IPS-20b (cell line): ENCODE measurements around the gene FOXP1.

Source experiments
- H3K27ac ChIP-seq: one replicate; pipeline ENCODE4 v1.5.1; 2013; ENCODE audit warnings: low read length
- H3K27me3 ChIP-seq: 2 replicates; pipeline ENCODE4 v1.6.1; 2013; ENCODE audit warnings: mild to moderate bottlenecking, low read length, inconsistent platforms; ENCODE audit not compliant: insufficient read depth
- H3K36me3 ChIP-seq: 2 replicates; pipeline ENCODE4 v1.6.1; 2013; ENCODE audit warnings: low read depth, mild to moderate bottlenecking, inconsistent platforms, low read length, moderate library complexity; ENCODE audit not compliant: insufficient read depth
- H3K4me1 ChIP-seq: 2 replicates; pipeline ENCODE4 v1.6.1; 2013; ENCODE audit warnings: mild to moderate bottlenecking, control low read depth, inconsistent platforms, low read length, moderate library complexity; ENCODE audit not compliant: insufficient read depth
- H3K4me3 ChIP-seq: 2 replicates; pipeline ENCODE4 v1.5.1; 2013; ENCODE audit warnings: mild to moderate bottlenecking, low read length, inconsistent platforms
- H3K9ac ChIP-seq: 2 replicates; pipeline ENCODE4 v1.6.1; 2013; ENCODE audit warnings: low read depth, mild to moderate bottlenecking, inconsistent platforms, low read length, moderate library complexity
- H3K9me3 ChIP-seq: 2 replicates; pipeline ENCODE4 v1.6.1; 2013; ENCODE audit warnings: mild to moderate bottlenecking, low read depth, low read length, inconsistent platforms; ENCODE audit not compliant: insufficient read depth

The FOXP1 gene

DNA sequence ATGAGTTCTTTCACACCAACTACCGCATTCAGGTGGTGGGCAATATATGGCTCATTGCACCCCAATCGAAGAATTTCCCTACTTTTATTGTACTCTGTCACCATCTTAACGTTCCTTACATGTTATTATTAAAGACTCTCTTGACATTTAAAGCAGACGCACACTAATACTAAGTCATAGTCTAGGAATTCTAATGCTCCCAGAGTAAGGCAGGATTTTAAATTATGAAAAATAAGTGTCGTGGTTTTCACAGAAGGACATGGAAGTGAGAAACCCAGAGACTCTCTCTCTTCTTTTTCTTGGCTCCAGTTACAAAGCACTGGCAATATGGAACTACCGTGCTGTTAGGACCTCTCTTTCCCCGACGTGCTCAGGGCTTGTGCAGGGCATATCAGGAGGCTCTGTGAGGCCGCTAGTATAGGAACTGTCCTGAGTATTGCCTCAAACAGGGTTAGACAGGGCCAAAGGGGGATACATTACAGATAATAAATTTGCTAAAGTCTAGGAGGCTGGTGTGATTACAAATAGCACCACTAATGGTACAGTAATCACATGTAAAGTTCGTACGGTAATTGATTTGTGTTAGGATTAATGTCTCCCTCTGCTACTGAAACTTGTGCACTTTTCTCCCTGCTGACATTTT is 590.8 kb downstream of the FOXP1 start:
- H3K27me3 ChIP-seq: no peaks in the 10 kb centered on the region
- no peak overlapping the region for H3K4me3 ChIP-seq
- H3K4me1 ChIP-seq: no peaks in the 10 kb centered on the region
- no peak overlapping the region for H3K9ac ChIP-seq
- no peaks in the 10 kb centered on the region for H3K9me3 ChIP-seq
- H3K36me3 ChIP-seq: peaks cover 3% of the 10 kb centered on the region
- H3K27ac ChIP-seq: no peak overlapping the region

DNA sequence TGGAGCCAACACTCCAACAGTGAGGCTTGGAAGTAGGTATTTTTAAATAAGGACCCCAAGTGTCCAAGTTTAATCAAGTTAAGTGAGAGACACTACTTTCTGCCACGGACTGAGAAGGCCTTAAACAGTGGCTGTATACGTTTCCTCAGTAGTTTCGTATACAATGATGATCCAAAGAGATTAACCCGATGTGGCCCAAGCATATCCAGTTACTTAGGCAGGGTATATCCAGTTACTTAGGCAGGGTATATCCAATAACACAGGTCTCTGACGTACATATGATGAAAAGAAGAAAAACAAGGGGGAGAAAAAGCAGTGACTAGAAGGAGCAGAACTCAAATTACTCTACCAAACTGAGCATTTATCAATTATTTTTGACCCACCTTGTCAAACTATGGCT is 591.4 kb downstream of the FOXP1 start:
- no peaks in the 10 kb centered on the region for H3K9me3 ChIP-seq
- no peaks in the 10 kb centered on the region for H3K4me1 ChIP-seq
- no peak overlapping the region for H3K9ac ChIP-seq
- H3K27ac ChIP-seq: no peak overlapping the region
- H3K36me3 ChIP-seq: peaks cover 9% of the 10 kb centered on the region
- no peak overlapping the region for H3K4me3 ChIP-seq
- H3K27me3 ChIP-seq: no peaks in the 10 kb centered on the region

DNA sequence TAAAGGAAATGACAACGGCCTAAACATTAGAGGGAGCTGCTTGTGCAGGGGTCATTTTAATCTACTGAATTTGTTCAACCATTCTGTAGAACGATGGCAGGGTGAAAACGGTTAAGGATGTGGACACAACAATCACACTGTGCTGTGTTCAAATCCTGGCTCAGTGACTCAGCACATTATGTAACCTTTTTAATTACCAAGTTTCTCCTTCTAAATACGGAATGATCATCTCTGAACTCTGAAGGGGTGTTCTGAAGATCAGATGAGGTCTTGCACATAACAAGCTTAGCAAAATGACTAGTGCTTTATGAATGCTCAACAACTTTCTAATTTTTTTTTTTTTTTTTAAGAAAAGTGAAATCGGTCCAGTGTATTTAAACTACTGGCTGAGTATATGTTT is 592.8 kb downstream of the FOXP1 start:
- H3K9ac ChIP-seq: no peak overlapping the region
- H3K4me3 ChIP-seq: no peak overlapping the region
- H3K9me3 ChIP-seq: no peaks in the 10 kb centered on the region
- H3K27ac ChIP-seq: no peak overlapping the region
- H3K4me1 ChIP-seq: no peaks in the 10 kb centered on the region
- no peaks in the 10 kb centered on the region for H3K27me3 ChIP-seq
- peaks cover 21% of the 10 kb centered on the region for H3K36me3 ChIP-seq

DNA sequence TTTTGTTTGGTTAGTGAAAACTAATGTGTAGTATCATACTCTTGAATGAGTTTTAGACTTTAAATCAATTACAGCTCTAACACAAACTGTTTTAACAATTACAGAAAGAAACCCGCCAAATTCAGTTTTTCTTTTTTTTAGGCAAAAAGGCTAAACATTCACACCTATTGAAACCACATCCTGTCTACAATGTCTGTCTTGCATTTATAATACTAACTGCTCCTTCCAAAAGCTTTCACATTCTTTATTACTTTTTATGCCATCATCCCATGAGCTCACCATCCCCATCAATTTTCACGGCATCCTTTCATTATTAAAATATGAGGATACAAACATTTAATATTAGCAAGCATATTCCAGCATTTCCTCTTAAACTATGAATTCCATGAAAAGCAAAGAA is 593.3 kb downstream of the FOXP1 start:
- H3K36me3 ChIP-seq: peaks cover 21% of the 10 kb centered on the region
- no peaks in the 10 kb centered on the region for H3K9me3 ChIP-seq
- no peak overlapping the region for H3K9ac ChIP-seq
- H3K27me3 ChIP-seq: no peaks in the 10 kb centered on the region
- no peaks in the 10 kb centered on the region for H3K4me1 ChIP-seq
- no peak overlapping the region for H3K27ac ChIP-seq
- H3K4me3 ChIP-seq: no peak overlapping the region

DNA sequence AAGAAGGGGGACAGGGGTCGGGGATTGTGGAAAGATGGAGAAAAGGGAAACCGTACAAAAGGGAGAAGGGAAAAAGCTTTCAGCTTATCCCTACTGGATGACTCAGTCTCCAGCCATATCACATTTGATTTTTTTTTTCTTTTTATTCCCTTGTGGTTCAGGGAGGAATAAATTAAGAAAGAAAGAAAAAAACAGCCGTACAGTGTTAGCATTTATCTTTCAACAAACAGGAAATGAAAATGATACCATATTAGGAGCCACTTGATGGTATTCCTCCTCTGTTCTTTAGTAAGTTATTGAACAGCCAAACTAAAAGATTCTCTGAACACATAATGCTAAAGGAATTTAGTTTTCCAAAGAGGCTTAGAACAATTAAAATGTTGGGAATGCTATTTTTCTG is 594.4 kb downstream of the FOXP1 start:
- no peak overlapping the region for H3K27ac ChIP-seq
- no peaks in the 10 kb centered on the region for H3K27me3 ChIP-seq
- H3K4me1 ChIP-seq: no peaks in the 10 kb centered on the region
- no peaks in the 10 kb centered on the region for H3K9me3 ChIP-seq
- H3K4me3 ChIP-seq: no peak overlapping the region
- H3K36me3 ChIP-seq: peaks cover 21% of the 10 kb centered on the region
- H3K9ac ChIP-seq: no peak overlapping the region

DNA sequence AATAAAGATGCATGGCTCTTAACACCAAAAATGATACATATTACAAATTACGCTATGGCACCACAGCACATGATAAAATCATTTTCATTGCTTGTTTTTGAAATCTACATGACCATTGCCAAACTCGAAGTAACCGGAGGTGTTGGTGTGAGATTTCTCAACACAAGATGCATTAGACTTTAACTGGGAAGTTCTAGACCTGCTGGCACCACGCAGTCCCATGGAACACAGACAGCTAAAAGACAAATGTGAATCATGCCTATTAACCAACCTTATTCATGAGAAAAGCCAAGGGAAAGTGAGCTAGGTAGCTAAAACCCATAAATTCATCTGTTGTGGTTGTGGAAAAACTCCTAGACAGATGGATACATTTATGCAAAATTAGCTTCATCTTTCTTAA is 595.4 kb downstream of the FOXP1 start:
- Histone ChIP-seq H3K9me3 (no peaks in the 10 kb centered on the region), H3K4me1 (peaks cover 9% of the 10 kb centered on the region; the same call in 1 of the 2 replicates), H3K4me3 (no peak overlapping the region), H3K9ac (no peak overlapping the region), H3K27me3 (no peaks in the 10 kb centered on the region), H3K36me3 (peaks cover 21% of the 10 kb centered on the region), H3K27ac (no peak overlapping the region)

DNA sequence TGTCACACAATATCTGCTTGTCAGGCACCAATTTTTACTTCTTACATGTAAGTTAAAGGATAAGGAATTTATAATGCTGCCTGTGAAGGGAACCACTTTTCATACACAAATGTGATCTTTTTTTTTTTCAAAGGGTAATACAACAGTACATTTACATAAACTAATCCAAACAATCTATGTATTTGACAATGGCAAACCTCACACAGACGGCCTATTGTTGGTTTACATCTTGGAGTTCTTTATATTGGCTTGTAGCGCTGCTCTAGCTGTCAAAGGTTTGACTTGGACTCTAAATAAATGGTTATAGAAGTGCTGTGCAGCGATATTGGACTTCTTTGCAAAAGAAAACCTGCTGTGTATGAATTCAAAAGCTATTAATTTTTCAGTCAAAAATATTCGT is 598.0 kb downstream of the FOXP1 start:
- Histone ChIP-seq H3K27me3 (no peaks in the 10 kb centered on the region), H3K4me3 (no peak overlapping the region), H3K9me3 (no peaks in the 10 kb centered on the region), H3K9ac (no peak overlapping the region), H3K27ac (no peak overlapping the region), H3K4me1 (peaks cover 15% of the 10 kb centered on the region; the same call in 1 of the 2 replicates), H3K36me3 (peaks cover 21% of the 10 kb centered on the region)

DNA sequence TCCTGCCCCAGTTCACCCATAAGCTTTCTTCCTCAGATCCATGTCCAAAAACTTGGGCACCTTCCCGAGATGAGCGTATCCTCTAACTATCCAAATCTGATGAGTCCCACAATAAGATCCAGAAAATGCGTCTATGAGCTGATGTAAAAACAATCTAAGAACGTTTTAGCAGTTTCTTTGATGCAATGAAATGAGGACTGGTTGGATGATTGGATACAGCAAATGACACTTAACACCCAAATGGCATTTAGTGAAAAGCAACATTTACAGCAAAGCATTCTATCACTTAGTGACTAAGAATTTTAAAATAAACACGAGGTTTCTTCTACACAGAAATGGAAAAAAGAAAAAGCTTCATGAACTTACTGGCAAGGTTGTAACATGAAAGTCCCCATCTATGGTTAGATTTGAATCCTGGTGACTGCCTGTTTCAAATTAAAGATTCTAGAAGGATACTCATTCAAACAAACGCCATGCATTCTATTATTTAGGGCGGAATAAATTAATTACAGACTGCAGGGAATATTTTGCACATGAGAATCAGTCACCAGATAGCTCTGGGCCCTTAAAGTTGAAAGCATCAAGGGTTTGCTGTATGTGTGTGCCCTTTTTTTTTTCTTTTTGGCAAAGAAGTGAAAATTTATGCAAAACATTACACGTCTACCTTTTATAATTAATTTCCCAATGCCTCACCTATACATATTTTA is 598.6 kb downstream of the FOXP1 start:
- no peak overlapping the region for H3K4me3 ChIP-seq
- no peak overlapping the region for H3K9ac ChIP-seq
- H3K27ac ChIP-seq: no peak overlapping the region
- peaks cover 15% of the 10 kb centered on the region; the same call in 1 of the 2 replicates for H3K4me1 ChIP-seq
- H3K9me3 ChIP-seq: no peaks in the 10 kb centered on the region
- peaks cover 21% of the 10 kb centered on the region for H3K36me3 ChIP-seq
- no peaks in the 10 kb centered on the region for H3K27me3 ChIP-seq

DNA sequence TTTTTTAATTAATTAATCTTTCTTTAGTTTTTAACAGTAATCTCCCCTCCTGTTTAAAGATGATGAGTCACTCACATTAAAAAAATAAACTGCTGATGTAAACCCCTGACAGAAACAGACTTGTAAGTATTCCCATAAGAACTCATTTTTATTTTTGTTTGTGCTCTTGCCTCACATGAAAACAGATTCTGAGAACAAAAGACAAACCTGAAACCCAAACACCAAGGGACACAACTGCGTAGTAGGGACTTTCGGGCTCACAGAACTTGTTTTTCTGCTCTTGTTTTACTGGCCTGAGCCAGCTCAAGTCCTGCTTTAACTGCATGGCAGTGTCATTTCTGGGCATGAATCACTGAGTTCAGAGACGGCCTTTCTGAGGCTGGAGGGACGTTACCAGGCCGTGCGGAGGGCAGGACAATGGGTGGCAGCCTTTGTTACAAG is 600.8 kb downstream of the FOXP1 start:
- H3K4me1 ChIP-seq: peaks cover 15% of the 10 kb centered on the region; the same call in 1 of the 2 replicates
- peaks cover 23% of the 10 kb centered on the region for H3K36me3 ChIP-seq

DNA sequence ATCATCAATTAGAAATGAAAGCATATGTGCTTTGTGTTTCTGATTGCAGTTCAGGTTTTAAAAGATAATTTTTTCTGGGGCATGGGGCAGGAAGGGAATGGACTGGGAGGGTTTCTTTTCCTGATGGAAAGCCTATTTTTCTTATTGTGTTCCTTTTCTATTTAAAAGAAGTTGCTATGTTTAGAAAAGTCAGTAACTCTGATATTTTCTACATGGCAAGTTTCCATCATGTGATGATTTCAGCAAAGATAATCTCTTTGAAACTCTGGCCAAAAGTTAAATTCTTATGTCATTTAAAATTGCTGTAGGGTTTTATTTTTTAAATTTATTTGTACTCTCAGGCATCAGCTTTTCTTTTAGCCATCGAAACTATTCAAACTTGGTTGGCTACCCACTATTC is 601.2 kb downstream of the FOXP1 start:
- Histone ChIP-seq H3K4me3 (no peak overlapping the region), H3K27me3 (no peaks in the 10 kb centered on the region), H3K4me1 (peaks cover 15% of the 10 kb centered on the region; the same call in 1 of the 2 replicates), H3K9ac (no peak overlapping the region; the same call in 1 of the 2 replicates), H3K27ac (no peak overlapping the region), H3K9me3 (no peaks in the 10 kb centered on the region), H3K36me3 (peaks cover 23% of the 10 kb centered on the region)

More for the DNA sequence above, 600.8 kb downstream of the FOXP1 start:
- Histone ChIP-seq H3K9me3 (no peaks in the 10 kb centered on the region), H3K27me3 (no peaks in the 10 kb centered on the region), H3K9ac (peak overlapping the region; percentile 10; the same call in 1 of the 2 replicates), H3K27ac (no peak overlapping the region), H3K4me3 (no peak overlapping the region)

DNA sequence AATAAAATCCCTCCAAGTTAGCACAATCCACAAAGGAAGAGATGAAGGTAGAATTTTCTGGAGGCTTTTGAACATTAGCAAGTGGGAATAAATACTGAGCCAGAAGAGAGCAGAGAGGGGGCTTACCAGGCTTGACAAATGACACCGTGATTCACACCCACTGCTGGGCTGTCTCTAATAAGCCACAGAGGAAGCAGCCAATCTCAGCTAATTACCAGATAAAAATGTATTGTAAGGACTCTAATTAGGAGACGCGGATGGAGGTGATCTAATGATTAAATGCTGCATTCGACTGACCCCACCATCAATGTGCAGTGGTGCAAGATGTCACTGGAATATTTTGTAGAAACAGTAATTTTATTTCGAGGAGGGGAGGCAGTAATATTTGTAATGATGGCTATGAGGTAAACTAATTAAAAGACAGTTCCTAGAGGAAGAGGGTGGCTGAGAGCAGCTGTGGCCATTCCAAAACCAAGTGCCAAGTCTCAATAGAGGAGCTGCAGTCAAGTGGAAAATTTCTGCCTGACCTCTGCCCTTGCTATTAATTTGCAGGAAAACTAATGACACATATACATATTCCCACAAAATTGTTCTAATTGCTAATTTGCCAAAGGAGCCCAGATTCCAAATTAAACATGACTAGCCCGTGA is 602.2 kb downstream of the FOXP1 start:
- peaks cover 23% of the 10 kb centered on the region for H3K36me3 ChIP-seq

More for the DNA sequence above, 602.2 kb downstream of the FOXP1 start:
- no peak overlapping the region for H3K4me3 ChIP-seq
- H3K9ac ChIP-seq: no peak overlapping the region; the same call in 1 of the 2 replicates
- H3K9me3 ChIP-seq: no peaks in the 10 kb centered on the region
- H3K27ac ChIP-seq: no peak overlapping the region
- peaks cover 15% of the 10 kb centered on the region; the same call in 1 of the 2 replicates for H3K4me1 ChIP-seq
- no peaks in the 10 kb centered on the region for H3K27me3 ChIP-seq
